GM19463 (cell line): ENCODE data around the gene ELAVL1.

Experiments
- ATAC-seq: cut with Tn5 transposase; IDR thresholded peaks from one replicate; pipeline ENCODE4 v1.9.1; 2021; ENCODE audit warnings: mild to moderate bottlenecking, moderate library complexity; ENCODE audit not compliant: unreplicated experiment

The ELAVL1 gene

GRCh38 chr19:7914598-7915045 is 90.8 kb downstream of the ELAVL1 start, which contains the start of gene TGFBR3L:
TSS of gene TGFBR3L (plus strand) at chr19:7914830.
- no peak for ATAC-seq

GRCh38 chr19:7914099-7914498 is 91.3 kb downstream of the ELAVL1 start:
- ATAC-seq: no peak

DNA sequence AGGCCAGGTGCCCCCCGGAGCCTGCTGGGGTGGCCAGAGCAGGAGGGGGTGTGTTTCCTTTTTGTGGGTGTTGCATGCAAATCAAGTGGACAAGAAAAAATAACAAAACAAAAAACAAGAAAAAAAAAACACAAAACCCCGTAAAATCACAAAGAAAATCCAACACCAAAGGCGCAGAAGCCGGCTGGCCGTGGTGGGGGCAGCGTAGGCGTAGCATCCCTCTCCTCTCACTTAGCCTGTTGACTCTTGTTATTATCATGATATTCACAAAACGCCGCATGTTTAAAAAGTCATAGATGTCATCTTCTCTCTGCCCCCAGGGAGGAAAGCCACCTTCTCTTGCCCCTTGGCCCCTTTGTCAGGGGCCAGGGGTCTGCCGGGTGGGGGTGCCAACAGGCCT is 91.8 kb downstream of the ELAVL1 start:
- ATAC-seq: no peak

DNA sequence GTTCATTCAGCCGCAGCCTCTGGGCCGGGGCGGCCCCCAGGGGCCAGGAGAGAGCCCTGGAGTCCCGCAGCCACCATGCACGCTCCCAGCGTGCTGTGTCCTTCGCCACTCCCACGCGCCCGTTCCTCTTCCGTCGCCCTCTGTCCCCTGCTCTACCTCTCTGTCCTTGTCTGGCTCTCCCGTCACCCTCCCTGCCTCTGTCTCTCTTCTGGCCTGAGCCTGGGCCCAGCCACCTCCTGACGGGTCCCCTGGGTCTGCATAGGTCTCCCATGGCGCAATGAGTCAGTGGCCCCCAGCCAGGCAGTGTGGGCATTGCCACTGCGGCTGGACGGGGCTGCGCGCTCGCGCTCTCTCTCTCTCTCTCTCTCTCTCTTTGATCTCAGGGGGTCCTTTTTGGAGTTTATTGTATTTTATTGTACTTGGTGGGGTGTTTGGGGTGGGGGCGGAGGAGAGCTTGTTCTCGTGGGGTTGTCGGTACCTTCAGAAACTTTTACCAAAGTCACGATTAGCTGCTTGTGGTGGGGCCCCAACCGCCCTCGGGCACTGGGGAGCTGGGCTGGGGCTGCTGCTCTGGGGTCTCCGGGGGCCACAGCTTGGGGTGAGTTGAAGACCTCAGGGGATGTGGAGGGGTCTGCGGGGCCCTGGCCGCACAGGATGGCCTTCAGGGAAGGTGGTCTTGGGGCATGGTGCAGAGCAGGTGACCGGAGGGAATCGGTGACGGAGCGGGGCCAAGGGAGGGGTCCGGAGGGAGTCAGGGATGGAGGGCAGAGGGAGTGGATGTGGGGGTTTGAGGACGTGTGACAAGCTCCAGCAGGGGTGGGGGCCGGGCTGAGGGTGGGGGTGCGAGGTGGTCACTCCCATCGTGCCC is 92.5 kb downstream of the ELAVL1 start:
- no peak for ATAC-seq

- no peak for ATAC-seq
Measured at GRCh38 chr19:7912144-7912696, 93.2 kb downstream of the ELAVL1 start.

DNA sequence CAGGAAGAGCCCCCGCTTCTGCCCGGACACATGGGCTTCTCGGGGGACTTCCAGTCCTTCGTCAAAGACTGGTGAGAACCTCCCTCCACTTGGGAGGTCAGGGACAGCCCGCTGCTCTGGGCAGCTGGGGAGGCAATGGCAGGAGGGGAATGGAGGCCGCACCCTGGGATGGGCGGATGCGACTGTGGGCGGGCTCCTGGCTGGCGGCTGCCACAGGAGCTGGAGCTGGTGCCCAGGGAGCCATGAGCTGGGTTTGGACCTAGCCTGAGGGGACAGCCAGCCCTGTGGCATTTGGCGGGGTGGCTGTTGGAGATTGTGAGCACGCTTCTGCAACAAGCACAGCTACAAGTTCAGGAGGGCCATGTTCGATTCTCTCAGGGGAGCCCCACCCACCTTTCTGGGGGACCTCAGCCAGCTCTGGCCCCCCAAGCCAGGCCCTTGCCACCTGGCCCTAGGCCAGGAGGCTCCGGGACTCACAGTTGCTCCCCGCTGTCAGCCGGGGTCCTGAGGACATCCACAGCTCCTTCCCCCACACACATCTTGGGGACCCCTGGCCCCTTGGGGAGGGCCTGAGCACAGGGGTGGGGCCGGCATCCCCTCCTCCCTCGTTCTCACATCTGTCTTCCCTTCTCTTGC is 93.8 kb downstream of the ELAVL1 start:
- no peak for ATAC-seq

DNA sequence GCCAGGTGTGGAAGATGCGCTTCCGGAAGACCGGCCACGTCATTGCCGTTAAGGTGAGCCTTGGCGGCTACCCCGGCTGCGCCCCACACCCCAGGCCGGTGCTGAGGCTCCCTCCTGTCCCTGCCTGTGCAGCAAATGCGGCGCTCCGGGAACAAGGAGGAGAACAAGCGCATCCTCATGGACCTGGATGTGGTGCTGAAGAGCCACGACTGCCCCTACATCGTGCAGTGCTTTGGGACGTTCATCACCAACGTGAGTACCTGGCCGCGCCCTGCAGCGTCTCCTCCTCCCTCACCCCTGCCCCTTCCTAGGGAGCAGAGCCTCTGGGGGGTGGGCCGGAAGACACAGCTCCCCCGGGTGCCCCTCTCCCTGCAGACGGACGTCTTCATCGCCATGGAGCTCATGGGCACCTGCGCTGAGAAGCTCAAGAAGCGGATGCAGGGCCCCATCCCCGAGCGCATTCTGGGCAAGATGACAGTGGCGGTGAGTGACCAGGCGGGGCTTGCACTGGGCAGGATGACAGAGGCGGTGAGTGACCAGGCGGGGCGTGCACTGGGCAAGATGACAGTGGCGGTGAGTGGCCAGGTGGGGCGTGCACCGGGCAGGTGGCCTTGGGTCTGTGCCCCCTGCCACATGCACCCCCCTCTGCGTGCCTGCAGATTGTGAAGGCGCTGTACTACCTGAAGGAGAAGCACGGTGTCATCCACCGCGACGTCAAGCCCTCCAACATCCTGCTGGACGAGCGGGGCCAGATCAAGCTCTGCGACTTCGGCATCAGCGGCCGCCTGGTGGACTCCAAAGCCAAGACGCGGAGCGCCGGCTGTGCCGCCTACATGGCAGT is 94.9 kb downstream of the ELAVL1 start:
- no peak for ATAC-seq

DNA sequence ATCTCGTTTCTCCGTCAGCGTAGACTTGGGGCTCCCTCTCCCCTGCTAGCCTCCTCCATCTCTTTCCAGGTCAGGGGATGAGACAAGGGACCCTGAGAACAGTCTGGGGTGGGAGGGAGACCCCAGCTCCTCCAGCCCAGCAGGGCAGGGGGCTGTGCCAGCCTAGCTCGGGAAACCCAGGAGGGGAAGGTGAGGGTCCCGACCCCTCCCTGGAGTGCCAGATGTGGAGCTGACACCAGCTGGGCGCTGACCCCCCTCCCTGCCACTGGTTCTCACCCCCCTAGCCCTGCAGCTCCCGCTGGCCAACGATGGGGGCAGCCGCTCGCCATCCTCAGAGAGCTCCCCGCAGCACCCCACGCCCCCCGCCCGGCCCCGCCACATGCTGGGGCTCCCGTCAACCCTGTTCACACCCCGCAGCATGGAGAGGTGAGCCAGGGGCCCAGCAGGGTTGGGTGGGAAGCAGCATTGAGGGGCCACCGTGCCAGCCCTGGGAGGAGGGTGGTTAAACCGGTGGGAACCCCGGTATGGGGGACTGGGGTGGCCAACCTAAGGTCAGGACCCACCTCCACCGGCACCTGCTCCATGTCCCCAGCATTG is 95.9 kb downstream of the ELAVL1 start:
- no peak for ATAC-seq

- ATAC-seq: no peak
Measured at GRCh38 chr19:7908742-7909461, 96.5 kb downstream of the ELAVL1 start.
